ENCODE measurements around the gene POLR1B. TPM values are rescaled to one million over a fixed set of nuclear protein-coding genes. Genes with fewer than 3 reads are reported as not detected.

The POLR1B gene
- total RNA-seq, 1 experiment from 2014 or later = 51.2 TPM

DNA sequence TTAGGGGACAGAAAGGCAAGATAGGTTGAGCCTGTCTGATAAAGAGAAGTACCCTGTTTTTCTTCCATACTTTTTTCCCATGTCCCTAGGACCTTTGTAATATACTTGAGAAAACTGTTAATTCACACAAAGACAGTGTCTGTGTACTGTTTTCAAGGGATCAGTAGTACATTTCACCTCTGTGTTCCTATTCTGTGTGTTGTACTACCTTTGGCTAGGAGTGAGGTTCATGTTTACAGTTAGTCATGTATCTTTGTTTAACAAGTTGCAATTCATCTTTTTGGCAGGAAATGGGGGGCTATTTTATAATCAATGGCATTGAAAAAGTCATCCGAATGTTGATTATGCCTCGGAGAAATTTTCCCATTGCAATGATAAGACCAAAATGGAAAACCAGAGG is 6.7 kb downstream of the POLR1B start:
- Mint-ChIP-seq H3K4me1 (no peaks in the 10 kb centered on the region), H3K27ac (no peak overlapping the region), H3K4me3 (no peak overlapping the region), H3K36me3 (peaks cover 68% of the 10 kb centered on the region), H3K27me3 (ENCODE audit: low read depth) (no peaks in the 10 kb centered on the region), H3K9me3 (no peaks in the 10 kb centered on the region)
- ChIA-PET POLR2A (interaction anchor here (0.7 kb wide), 1 partner anchor 9 kb away, joined by 4 read pairs; no protein-coding TSS in a partner anchor), CTCF (no interaction called here)
- no peak for ATAC-seq
- no peak for DNase-seq (ENCODE audit: low spot score)
- TF ChIP-seq ZNF219 (CRISPR knock-in tag; IDR thresholded peaks at IDR 0.05; ENCODE audit: borderline replicate concordance) (no peak), NFE2L1 (CRISPR knock-in tag; IDR thresholded peaks at IDR 0.05) (no peak), ZNF138 (CRISPR knock-in tag; conservative IDR thresholded peaks at IDR 0.05) (no peak), CDX4 (CRISPR knock-in tag; IDR thresholded peaks at IDR 0.05; ENCODE audit: borderline replicate concordance) (no peak), ERG (CRISPR knock-in tag; IDR thresholded peaks at IDR 0.05) (no peak), ZNF423 (CRISPR knock-in tag; IDR thresholded peaks at IDR 0.05) (no peak), MXD4 (CRISPR knock-in tag; IDR thresholded peaks at IDR 0.05; ENCODE audit: borderline replicate concordance) (no peak), ZNF317 (CRISPR knock-in tag; IDR thresholded peaks at IDR 0.05; ENCODE audit: borderline replicate concordance, low read depth) (no peak), SOX15 (CRISPR knock-in tag; IDR thresholded peaks at IDR 0.05) (no peak), ZBTB21 (CRISPR knock-in tag; IDR thresholded peaks at IDR 0.05; ENCODE audit: borderline replicate concordance) (no peak), ZNF281 (CRISPR knock-in tag; IDR thresholded peaks at IDR 0.05) (no peak), GRHL2 (CRISPR knock-in tag; IDR thresholded peaks at IDR 0.05; ENCODE audit: insufficient replicate concordance, severe bottlenecking) (no peak), IRF2 (CRISPR knock-in tag; IDR thresholded peaks at IDR 0.05; ENCODE audit: borderline replicate concordance, low read depth) (no peak)

- H3K4me3 Mint-ChIP-seq = no peak overlapping the region
- H3K9me3 Mint-ChIP-seq = no peaks in the 10 kb centered on the region
- DNase-seq (ENCODE audit: low spot score) (no peak), ATAC-seq (no peak)
- no peaks in the 10 kb centered on the region for H3K27me3 Mint-ChIP-seq (ENCODE audit: low read depth)
- no peak for TF ChIP-seq FOXJ3 (CRISPR knock-in tag; IDR thresholded peaks at IDR 0.05; ENCODE audit: borderline replicate concordance)
- TF ChIP-seq RELA (CRISPR knock-in tag; IDR thresholded peaks at IDR 0.05; ENCODE audit: borderline replicate concordance) = no peak
- no peak for TF ChIP-seq ESRRA (CRISPR knock-in tag; IDR thresholded peaks at IDR 0.05; ENCODE audit: borderline replicate concordance)
- no peak for TF ChIP-seq IRF2 (CRISPR knock-in tag; IDR thresholded peaks at IDR 0.05; ENCODE audit: borderline replicate concordance, low read depth)
- no peak for TF ChIP-seq ERG (CRISPR knock-in tag; IDR thresholded peaks at IDR 0.05)
- no peak for TF ChIP-seq FOXP1 (CRISPR knock-in tag; IDR thresholded peaks at IDR 0.05; ENCODE audit: borderline replicate concordance)
- TF ChIP-seq, protein P1, sequence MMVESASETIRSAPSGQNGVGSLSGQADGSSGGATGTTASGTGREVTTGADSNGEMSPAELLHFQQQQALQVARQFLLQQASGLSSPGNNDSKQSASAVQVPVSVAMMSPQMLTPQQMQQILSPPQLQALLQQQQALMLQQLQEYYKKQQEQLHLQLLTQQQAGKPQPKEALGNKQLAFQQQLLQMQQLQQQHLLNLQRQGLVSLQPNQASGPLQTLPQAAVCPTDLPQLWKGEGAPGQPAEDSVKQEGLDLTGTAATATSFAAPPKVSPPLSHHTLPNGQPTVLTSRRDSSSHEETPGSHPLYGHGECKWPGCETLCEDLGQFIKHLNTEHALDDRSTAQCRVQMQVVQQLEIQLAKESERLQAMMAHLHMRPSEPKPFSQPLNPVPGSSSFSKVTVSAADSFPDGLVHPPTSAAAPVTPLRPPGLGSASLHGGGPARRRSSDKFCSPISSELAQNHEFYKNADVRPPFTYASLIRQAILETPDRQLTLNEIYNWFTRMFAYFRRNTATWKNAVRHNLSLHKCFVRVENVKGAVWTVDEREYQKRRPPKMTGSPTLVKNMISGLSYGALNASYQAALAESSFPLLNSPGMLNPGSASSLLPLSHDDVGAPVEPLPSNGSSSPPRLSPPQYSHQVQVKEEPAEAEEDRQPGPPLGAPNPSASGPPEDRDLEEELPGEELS (CRISPR knock-in tag; IDR thresholded peaks at IDR 0.05) = no peak
- no peak for TF ChIP-seq JUN (CRISPR knock-in tag; IDR thresholded peaks at IDR 0.05)
- no peak for TF ChIP-seq ZNF317 (CRISPR knock-in tag; IDR thresholded peaks at IDR 0.05; ENCODE audit: borderline replicate concordance, low read depth)
- no peak for TF ChIP-seq FOXK1 (CRISPR knock-in tag; IDR thresholded peaks at IDR 0.05)
- no peak for TF ChIP-seq HMGA2 (CRISPR knock-in tag; IDR thresholded peaks at IDR 0.05)
- no peak for TF ChIP-seq ZNF232 (CRISPR knock-in tag; IDR thresholded peaks at IDR 0.05)
- TF ChIP-seq ZNF263 (CRISPR knock-in tag; IDR thresholded peaks at IDR 0.05; ENCODE audit: low read depth) = no peak
- no peak for TF ChIP-seq NFATC4 (CRISPR knock-in tag; IDR thresholded peaks at IDR 0.05)
- TF ChIP-seq HMGXB4 (CRISPR knock-in tag; IDR thresholded peaks at IDR 0.05) = no peak
- TF ChIP-seq ZNF423 (CRISPR knock-in tag; IDR thresholded peaks at IDR 0.05) = no peak
- POLR2A ChIA-PET = no interaction called here
- CTCF ChIA-PET = interaction anchor here (0.6 kb wide), 1 partner anchor 46 kb away, joined by 5 read pairs; no protein-coding TSS in a partner anchor
- peaks cover 77% of the 10 kb centered on the region for H3K36me3 Mint-ChIP-seq
- no peaks in the 10 kb centered on the region for H3K4me1 Mint-ChIP-seq
- H3K27ac Mint-ChIP-seq = no peak overlapping the region
These were observed 23.8 kb downstream of the POLR1B start for GRCh38 chr2:112566104-112566503.
